Sciatic nerve (tissue), 2 donors: ENCODE results near the gene USPL1. TPM values are rescaled to one million over a fixed set of nuclear protein-coding genes. Genes with fewer than 3 reads are reported as not detected.
"Not testable (repeated sequence)": the region's sequence is repeated elsewhere in the genome, so short reads cannot be mapped to it uniquely, and the experiment has no call there.

Experiments used
- ATAC-seq: fragments of 200-7000 bp; cut with Tn5 transposase; one replicate; pipeline ENCODE4 v1.9.1; 2020; ENCODE audit warnings: mild to moderate bottlenecking, moderate library complexity
- DNase-seq: peaks from one replicate; pipeline ENCODE4 v3.0.0-alpha.2; 2020; ENCODE audit warnings: low spot score
- intact Hi-C: fragments of 100-400 bp; cut with DNase I; formaldehyde crosslinking; loops from one replicate; pipeline ENCODE4 v1.14.2; 2022
- total RNA-seq: library from RNA; stranded (reverse); fragmentation: NEBNext Ultra II Directional; extraction: Animal tissue kit (Norgen Biotek cat#: 25700); gene quantifications from one replicate; pipeline ENCODE4 v1.2.1, GENCODE V29; 2021
- donor health status: DM: no; HTN: no; CAD: no.
- donor health status: DM: no; HTN: no; CAD: no.

Gene USPL1
- total RNA-seq, 1 donor from 2014 or later, result 24.3 TPM

DNA sequence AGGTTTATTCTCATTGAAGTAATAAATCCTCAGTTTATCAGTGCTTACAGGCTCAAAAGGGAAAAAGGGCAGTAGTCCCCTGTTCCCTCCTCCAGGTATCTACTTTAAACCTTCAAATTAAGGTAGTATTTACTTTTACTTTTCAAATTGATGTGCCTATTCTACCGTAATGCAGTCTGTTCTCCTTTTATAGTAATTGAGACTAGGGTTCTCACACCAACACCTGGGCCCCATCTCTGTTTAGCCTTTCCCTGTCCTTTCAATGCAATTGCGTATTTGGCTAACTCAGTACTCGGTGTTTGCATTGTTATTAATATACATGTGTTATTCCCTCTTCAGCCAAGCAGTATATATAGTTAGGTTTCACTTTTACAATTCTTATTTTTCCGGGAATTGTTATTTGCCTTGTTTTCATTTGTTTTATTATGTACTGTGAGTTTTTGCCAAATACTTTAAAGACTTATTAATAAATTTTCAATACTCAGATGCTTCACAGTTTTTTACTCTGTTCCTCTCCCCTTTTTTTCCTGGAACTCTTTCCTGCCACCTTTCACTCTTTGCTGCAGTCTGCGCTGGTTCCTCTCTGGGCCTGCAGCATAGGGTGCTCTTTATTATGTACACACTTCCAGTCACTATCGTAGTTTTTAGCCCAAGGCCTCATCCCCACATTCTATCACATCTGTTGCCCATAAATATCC lies 30.3 kb downstream of the USPL1 start:
- ATAC-seq (no peak), DNase-seq (no peak)
- intact Hi-C loops, result no loop called here

- DNase-seq (no peak), ATAC-seq (no peak)
- intact Hi-C loops, result no loop called here
Observed at GRCh38 chr13:30648522-30649012, 30.8 kb downstream of the USPL1 start.

GRCh38 chr13:30651648-30652047 lies 33.9 kb downstream of the USPL1 start:
- ATAC-seq, intact Hi-C loops, DNase-seq: not testable (repeated sequence)

DNA sequence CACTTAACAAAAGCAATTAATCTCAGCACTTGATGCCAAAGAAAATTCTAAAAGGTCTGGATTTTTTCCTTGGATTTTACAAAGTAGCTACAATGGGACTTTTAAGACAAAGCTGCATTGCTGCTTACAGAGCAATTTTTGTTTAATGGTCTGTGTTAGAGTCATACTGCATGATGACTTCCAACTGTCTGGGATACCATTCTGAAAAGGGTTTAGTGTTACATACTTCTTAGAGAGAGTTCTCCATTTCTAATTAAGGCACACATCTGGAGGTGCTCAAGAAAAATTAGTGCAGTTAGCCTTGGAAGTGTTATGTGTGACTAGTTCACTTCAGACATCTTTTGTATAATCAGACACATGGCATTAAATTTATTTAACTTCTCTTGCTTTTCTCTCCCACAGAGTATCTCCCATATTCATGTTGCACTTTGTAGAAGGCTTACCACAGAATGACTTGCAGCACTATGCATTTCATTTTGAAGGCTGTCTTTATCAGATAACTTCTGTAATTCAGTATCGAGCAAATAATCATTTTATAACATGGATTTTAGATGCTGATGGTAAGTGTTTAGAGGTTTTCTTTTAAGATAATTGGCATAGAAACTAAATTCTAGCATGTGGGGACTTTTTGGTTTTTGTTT lies 35.1 kb downstream of the USPL1 start:
- DNase-seq, result no peak
- intact Hi-C loops, result no loop called here
- ATAC-seq, result no peak

DNA sequence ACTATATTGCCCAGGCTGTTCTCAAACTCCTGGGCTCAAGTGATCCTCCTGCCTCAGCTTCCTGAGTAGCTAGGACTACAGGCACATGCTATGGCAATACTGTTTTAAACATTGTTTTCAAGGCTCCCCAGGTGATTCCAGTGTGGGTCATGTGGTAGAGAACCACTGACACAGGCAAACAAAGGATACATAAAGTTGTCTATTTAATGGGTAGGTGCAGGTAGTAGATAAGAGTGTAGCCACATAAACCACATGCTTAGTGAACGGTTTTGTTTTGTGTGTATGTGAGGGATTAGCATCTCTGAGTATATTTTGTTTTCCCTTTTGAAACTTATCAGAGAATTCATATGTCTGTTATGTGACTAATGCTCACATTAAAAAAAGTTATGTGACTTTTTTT lies 36.7 kb downstream of the USPL1 start:
- intact Hi-C loops, result no loop called here
- no peak for ATAC-seq
- no peak for DNase-seq

GRCh38 chr13:30656178-30656577 lies 38.5 kb downstream of the USPL1 start:
- ATAC-seq, result no peak
- no peak for DNase-seq
- intact Hi-C loops, result no loop called here

DNA sequence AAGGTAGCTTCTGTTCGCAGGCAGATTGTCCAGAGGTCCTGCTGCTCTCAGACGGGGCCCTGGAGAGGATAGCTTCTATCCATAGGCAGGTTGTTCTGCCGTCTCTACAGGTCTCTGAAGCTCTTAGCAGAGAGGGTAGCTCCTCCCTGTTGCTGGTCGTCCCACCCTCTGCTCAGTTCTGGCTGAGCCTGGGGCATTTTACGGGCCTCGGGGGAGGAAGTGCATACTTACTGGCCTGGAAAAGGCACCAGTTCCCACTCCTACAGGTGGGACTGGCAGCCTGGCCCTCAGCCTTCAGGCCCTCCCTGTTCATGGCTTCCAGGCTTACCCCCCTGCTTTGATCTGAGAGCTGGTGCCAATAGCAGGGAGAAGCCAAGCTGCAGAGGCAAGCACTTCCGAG lies 42.3 kb downstream of the USPL1 start:
- intact Hi-C loops, result no loop called here
- ATAC-seq, result peak; percentile 39

GRCh38 chr13:30660796-30661195 lies 43.1 kb downstream of the USPL1 start:
- intact Hi-C loops, result no loop called here
- no peak for DNase-seq
- ATAC-seq, result no peak

More for the DNA sequence above, 42.3 kb downstream of the USPL1 start:
- DNase-seq, result no peak

GRCh38 chr13:30664689-30665275 lies 47.1 kb downstream of the USPL1 start:
- DNase-seq, result no peak
- intact Hi-C loops, result no loop called here
- peak; percentile 25 for ATAC-seq

- DNase-seq (no peak), ATAC-seq (no peak)
- intact Hi-C loops, result no loop called here
Observed at GRCh38 chr13:30665638-30666037, 47.9 kb downstream of the USPL1 start.

DNA sequence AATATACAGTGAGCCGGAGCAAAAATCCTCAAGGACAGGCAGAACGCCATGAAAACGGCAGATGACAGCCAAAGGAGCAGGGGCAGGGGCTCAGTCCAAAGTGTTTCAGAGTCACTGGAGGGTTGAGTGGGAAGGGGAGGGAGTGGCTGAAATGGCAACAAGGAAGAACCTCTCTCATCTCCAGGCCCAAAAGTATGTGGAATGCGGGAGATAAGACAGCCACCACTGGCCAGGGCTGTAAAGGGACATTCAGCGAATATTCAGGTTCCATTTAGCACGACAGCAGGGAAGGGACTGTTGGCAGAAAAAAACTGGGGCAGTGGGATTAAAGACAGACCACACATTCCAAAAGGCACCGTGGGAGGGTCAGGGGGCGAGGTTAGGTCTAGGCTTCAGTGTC lies 48.4 kb downstream of the USPL1 start:
- DNase-seq (no peak), ATAC-seq (no peak)
- intact Hi-C loops, result no loop called here

GRCh38 chr13:30667014-30667413 lies 49.3 kb downstream of the USPL1 start:
- intact Hi-C loops, result no loop called here
- no peak for DNase-seq
- no peak for ATAC-seq

GRCh38 chr13:30668312-30668711 lies 50.6 kb downstream of the USPL1 start:
- DNase-seq (no peak), ATAC-seq (no peak)
- intact Hi-C loops, result no loop called here

- ATAC-seq (no peak), DNase-seq (no peak)
- intact Hi-C loops, result no loop called here
Observed at GRCh38 chr13:30671271-30671815, 53.6 kb downstream of the USPL1 start.

DNA sequence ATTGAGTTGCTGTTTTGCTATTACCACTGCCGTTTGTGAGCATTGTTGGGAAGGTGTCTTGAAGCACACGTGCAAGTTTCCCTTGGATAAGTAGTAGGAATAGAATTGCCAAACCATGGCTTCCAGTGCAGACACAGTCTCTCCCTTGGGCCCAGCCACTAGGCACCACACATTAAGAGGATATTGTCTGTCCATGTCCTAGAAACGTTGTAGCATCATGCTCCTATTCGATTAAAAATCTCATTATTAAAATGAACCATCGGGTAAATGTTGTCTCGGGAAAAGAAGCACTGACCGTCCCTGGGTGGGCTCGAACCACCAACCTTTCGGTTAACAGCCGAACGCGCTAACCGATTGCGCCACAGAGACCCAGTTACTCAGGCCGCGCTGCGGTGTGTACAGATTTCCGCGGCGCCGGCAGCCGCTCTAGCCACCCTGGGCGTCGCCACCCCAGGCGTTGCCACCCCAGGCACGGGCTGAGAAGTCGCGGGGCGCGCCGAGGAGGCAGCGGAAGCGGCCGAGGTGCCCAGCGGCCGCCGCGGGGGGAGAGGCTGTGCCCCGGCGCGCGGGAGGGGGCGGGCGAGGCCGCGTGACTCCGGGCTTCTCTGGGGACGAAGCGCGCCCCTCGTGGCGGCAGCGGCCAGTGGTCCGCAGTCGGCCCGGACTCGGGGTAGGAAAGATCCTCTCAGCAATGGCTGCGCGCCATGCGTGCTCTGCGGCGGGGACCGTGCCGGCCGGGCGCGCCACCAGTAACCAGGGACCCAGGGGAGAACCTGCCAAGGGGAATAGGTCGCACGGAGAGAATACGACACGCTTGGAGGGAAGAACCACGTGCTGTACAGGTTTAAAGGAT lies 56.2 kb downstream of the USPL1 start:
- DNase-seq (peak; percentile 92), ATAC-seq (peak; percentile 90)
- intact Hi-C loops, result no loop called here

- intact Hi-C loops, result no loop called here
- ATAC-seq, result no peak
- no peak for DNase-seq
Observed at GRCh38 chr13:30675717-30676116, 58.0 kb downstream of the USPL1 start.

GRCh38 chr13:30676672-30677071 lies 59.0 kb downstream of the USPL1 start:
- intact Hi-C loops, result no loop called here
- ATAC-seq, result no peak
- DNase-seq, result no peak

- intact Hi-C loops, result no loop called here
- DNase-seq (no peak), ATAC-seq (peak; percentile 79)
Observed at GRCh38 chr13:30679483-30680330, 62.0 kb downstream of the USPL1 start.
